GM12878 (cell line): ENCODE results near the gene RAD51B. TPM values are rescaled to one million over a fixed set of nuclear protein-coding genes. Genes with fewer than 3 reads are reported as not detected.

Experiments used
- ATAC-seq: fragments of 200-7000 bp; cut with Tn5 transposase; 3 replicates; pipeline ENCODE4 v1.9.1; 2020; ENCODE audit warnings: mild to moderate bottlenecking, moderate library complexity
- BruUV-seq: library from RNA; stranded (reverse); fragments of 400-500 nt; replicated peaks from 2 replicates; lab custom pipeline; 2021; lab: Mats Ljungman, UMichigan
- CTCF ChIA-PET: fragments of 300-600 bp; sonication (Branson Sonifier 250); formaldehyde crosslinking; extraction: SDS; loops from one replicate; lab custom pipeline; 2021; ENCODE audit warnings: inconsistent platforms; lab: Yijun Ruan, JAX
- POLR2A ChIA-PET: fragments of 350-600 bp; formaldehyde crosslinking; extraction: SDS; loops from one replicate; lab custom pipeline; 2021; ENCODE audit warnings: inconsistent platforms; lab: Charles Lee
- RAD21 ChIA-PET: fragments of 300-600 bp; sonication (Branson Sonifier 250); formaldehyde crosslinking; loops from one replicate; lab custom pipeline; 2023; ENCODE audit warnings: antibody characterized with exemption; ENCODE audit not compliant: unreplicated experiment; lab: Charles Lee
- SMC1A ChIA-PET: fragments of 300-600 bp; sonication (Branson Sonifier 250); formaldehyde crosslinking; loops from one replicate; lab custom pipeline; 2023; ENCODE audit not compliant: unreplicated experiment, uncharacterized antibody; lab: Charles Lee
- DNase-seq: peaks from one replicate; pipeline ENCODE4 v3.0.0-alpha.2; 2011; ENCODE audit warnings: low read depth, low spot score
- FAIRE-seq: peaks from 3 replicates; lab custom pipeline; 2011; peaks lifted over from hg19 to GRCh38; lab: Jason Lieb, UNC
- H2AFZ ChIP-seq: 2 replicates; pipeline ENCODE4 v1.6.0; 2011; ENCODE audit warnings: low read depth, low read length, control low read depth; ENCODE audit not compliant: control insufficient read depth
- H3K27ac ChIP-seq: 2 replicates; pipeline ENCODE4 v1.5.1; 2011; ENCODE audit warnings: control low read depth; ENCODE audit not compliant: control insufficient read depth, insufficient read depth
- H3K27me3 ChIP-seq, 2 experiments: replicated peaks in 1 of 2; 2 replicates each; pipeline versions ENCODE4 v1.6.0 to v1.6.1; 2011; ENCODE audit warnings: low read length in 1 of 2; ENCODE audit not compliant: control insufficient read depth in 2 of 2, insufficient read depth in 2 of 2
- H3K36me3 ChIP-seq, 2 experiments: 2 replicates each; pipeline ENCODE4 v1.5.1; 2011; ENCODE audit warnings: low read length in 1 of 2; ENCODE audit not compliant: control insufficient read depth in 2 of 2, insufficient read depth in 2 of 2
- H3K4me1 ChIP-seq: 2 replicates; pipeline ENCODE4 v1.6.1; 2011; ENCODE audit warnings: mild to moderate bottlenecking, low read length, moderate library complexity, mixed read lengths; ENCODE audit not compliant: control insufficient read depth, insufficient read depth
- H3K4me2 ChIP-seq: 2 replicates; pipeline ENCODE4 v1.6.0; 2011; ENCODE audit warnings: control low read depth; ENCODE audit not compliant: control insufficient read depth, insufficient read depth
- H3K4me3 ChIP-seq: fragments of 200-600 bp; sonication (generic); 2 replicates; pipeline ENCODE4 v1.5.1; 2016
- H3K79me2 ChIP-seq: 2 replicates; pipeline ENCODE4 v1.6.0; 2011; ENCODE audit warnings: low read length; ENCODE audit not compliant: control insufficient read depth, insufficient read depth
- H3K9ac ChIP-seq: 2 replicates; pipeline ENCODE4 v1.8.0; 2011; ENCODE audit warnings: low read length, control low read depth, mixed read lengths; ENCODE audit not compliant: control insufficient read depth, insufficient read depth
- H3K9me3 ChIP-seq: replicated peaks from 3 replicates; pipeline ENCODE4 v1.5.1; 2011; ENCODE audit warnings: mild to moderate bottlenecking, low read length; ENCODE audit not compliant: control insufficient read depth, insufficient read depth
- H4K20me1 ChIP-seq: 2 replicates; pipeline ENCODE4 v1.6.0; 2011; ENCODE audit not compliant: control insufficient read depth, insufficient read depth
- CREB1 ChIP-seq: IDR thresholded peaks from 2 replicates; pipeline ENCODE4 v1.6.1; 2012; ENCODE audit warnings: low read depth, mild to moderate bottlenecking, inconsistent platforms
- EED ChIP-seq: sonication (generic); IDR thresholded peaks from 2 replicates; pipeline ENCODE4 v1.6.1; 2016; ENCODE audit warnings: antibody characterized with exemption, low read depth
- EP300 ChIP-seq, 2 experiments: fragments of 150-350 bp in 1 of 2; IDR thresholded peaks; 2 replicates each; pipeline ENCODE4 v1.6.1; 2011 to 2012; ENCODE audit warnings: low read depth in 2 of 2, low read length in 2 of 2, borderline replicate concordance in 1 of 2, improper control_type of control experiment in 1 of 2, inconsistent platforms in 1 of 2; ENCODE audit not compliant: control insufficient read depth in 1 of 2
- ESRRA ChIP-seq: IDR thresholded peaks from 2 replicates; pipeline ENCODE4 v1.6.1; 2012; ENCODE audit warnings: mild to moderate bottlenecking, low read length, improper control_type of control experiment
- HCFC1 ChIP-seq: fragments of 150-350 bp; IDR thresholded peaks from 2 replicates; pipeline ENCODE4 v1.6.1; 2014; ENCODE audit warnings: low read length
- HDAC6 ChIP-seq: fragments of 200-600 bp; sonication (generic); IDR thresholded peaks from one replicate; pipeline ENCODE4 v1.8.0; 2017; ENCODE audit warnings: antibody characterized with exemption; ENCODE audit not compliant: unreplicated experiment
- IRF4 ChIP-seq: IDR thresholded peaks from 2 replicates; pipeline ENCODE4 v1.6.1; 2011; ENCODE audit warnings: low read depth, low read length
- LARP7 ChIP-seq: fragments of 450-650 bp; IDR thresholded peaks from 2 replicates; pipeline ENCODE4 v1.6.1; 2017; ENCODE audit warnings: mild to moderate bottlenecking
- NBN ChIP-seq: fragments of 450-650 bp; IDR thresholded peaks from 2 replicates; pipeline ENCODE4 v1.6.1; 2016
- NKRF ChIP-seq: fragments of 450-650 bp; conservative IDR thresholded peaks from 2 replicates; pipeline ENCODE4 v1.6.1; 2017; ENCODE audit warnings: mild to moderate bottlenecking, moderate library complexity
- NRF1 ChIP-seq: conservative IDR thresholded peaks from 2 replicates; pipeline ENCODE4 v1.6.1; 2011; ENCODE audit warnings: mild to moderate bottlenecking, low read depth, low read length, improper control_type of control experiment
- SMC3 ChIP-seq: IDR thresholded peaks from 2 replicates; pipeline ENCODE4 v1.6.1; 2011; ENCODE audit warnings: low read length, improper control_type of control experiment, borderline replicate concordance
- STAT1 ChIP-seq: fragments of 450-650 bp; conservative IDR thresholded peaks from 2 replicates; pipeline ENCODE4 v1.6.1; 2014; ENCODE audit warnings: antibody characterized with exemption, mild to moderate bottlenecking
- SUPT20H ChIP-seq: IDR thresholded peaks from 2 replicates; pipeline ENCODE4 v1.6.1; 2011; ENCODE audit warnings: low read depth, mild to moderate bottlenecking, low read length, moderate library complexity, borderline replicate concordance; ENCODE audit not compliant: control insufficient read depth
- ZNF622 ChIP-seq: fragments of 450-650 bp; IDR thresholded peaks from 2 replicates; pipeline ENCODE4 v1.6.1; 2017; ENCODE audit warnings: mild to moderate bottlenecking, inconsistent platforms
- WGBS: methylation state at CpG from one replicate; pipeline ENCODE4 v1.1.6; 2016; ENCODE audit warnings: low lambda C conversion rate; ENCODE audit not compliant: insufficient replicate concordance, insufficient coverage; ENCODE audit errors: missing lambda C conversion rate; 5-methylcytosine and 5-hydroxymethylcytosine counted together
- in situ Hi-C: fragments of 300-500 bp; cut with MboI; formaldehyde crosslinking; loops from 9 replicates; pipeline ENCODE4 v1.14.3; 2018; ENCODE audit warnings: mixed read lengths
- intact Hi-C: fragments of 100-400 bp; cut with micrococcal nuclease; formaldehyde crosslinking; loops from one replicate; pipeline ENCODE4 v1.14.2; 2022; ENCODE audit not compliant: unreplicated experiment
- polyA plus RNA-seq, 11 experiments: library from polyadenylated mRNA; depleted of rRNA in 4 of 11; unstranded in 6 of 11; stranded (reverse) in 5 of 11; fragments of >200 nt; fragmentation: Nextera tagmentation in 4 of 11; fragmentation: Illumina TruSeq in 1 of 11; extraction: Ambion mirVana in 4 of 11; extraction: Trizol in 1 of 11; gene quantifications; 1 replicate in 1 of 11; 2 replicates in 10 of 11; pipeline versions ENCODE4 v1.2.1 to v1.2.3, GENCODE V29; 2011 to 2016; ENCODE audit warnings: inconsistent platforms in 2 of 11, missing spikeins in 2 of 11, low read depth in 1 of 11
- total RNA-seq, 4 experiments: library from RNA; depleted of rRNA in 3 of 4; stranded (reverse); fragments of >200 nt in 3 of 4; fragmentation: Illumina TruSeq in 1 of 4; extraction: Trizol in 1 of 4; gene quantifications; 2 replicates each; pipeline versions ENCODE4 v1.2.1 to v1.2.3, GENCODE V29; 2013 to 2021

RAD51B gene
- total and polyA plus RNA-seq, 10 of the 15 experiments (the other 5 are each of a cell fraction or from before 2014, with no cell fraction given) = 9.8 to 26.8 (median 21.3) TPM

GRCh38 chr14:68192935-68193334 lies 373.4 kb downstream of the RAD51B start (continued):
- TF ChIP-seq NBN (no peak), NRF1 (no peak), STAT1 (no peak), HDAC6 (no peak), EP300 (IDR thresholded peaks at IDR 0.05; ENCODE audit: borderline replicate concordance in 1 of 2, control insufficient read depth in 1 of 2, low read depth in 2 of 2, low read length in 2 of 2) (no peak), IRF4 (no peak)

- 100% methylated on average over 3 of the region's 3 CpGs for WGBS
- ATAC-seq = no peak
Observed at GRCh38 chr14:68193970-68194681, 374.5 kb downstream of the RAD51B start.

More at GRCh38 chr14:68193970-68194681, 374.5 kb downstream of the RAD51B start:
- SMC1A ChIA-PET = interaction anchor here (0.9 to 1.0 kb wide), 5 partner anchors 9 to 38 kb away, joined by 3 to 4 read pairs (median 3); no protein-coding TSS in a partner anchor
- Histone ChIP-seq H3K4me3 (no peak overlapping the region), H2AFZ (no peak overlapping the region), H3K36me3 (no peaks in the 10 kb centered on the region), H3K27ac (no peak overlapping the region), H4K20me1 (no peaks in the 10 kb centered on the region), H3K9me3 (no peaks in the 10 kb centered on the region), H3K9ac (no peak overlapping the region), H3K27me3 (no peaks in the 10 kb centered on the region), H3K79me2 (no peaks in the 10 kb centered on the region), H3K4me2 (no peak overlapping the region), H3K4me1 (no peaks in the 10 kb centered on the region)
- RAD21 ChIA-PET = no interaction called here
- CTCF ChIA-PET = interaction anchor here (1.0 kb wide), 1 partner anchor 11 kb away, joined by 3 read pairs; no protein-coding TSS in a partner anchor
- POLR2A ChIA-PET = interaction anchor here (0.9 kb wide), 1 partner anchor 14 kb away, joined by 3 read pairs; no protein-coding TSS in a partner anchor
- intact Hi-C loops (no loop called here), in situ Hi-C loops (no loop called here)
- TF ChIP-seq EED = no peak
- TF ChIP-seq SUPT20H = no peak
- no peak for TF ChIP-seq ZNF622
- TF ChIP-seq NKRF = no peak
- TF ChIP-seq CREB1 = no peak
- no peak for TF ChIP-seq ESRRA
- no peak for TF ChIP-seq SMC3
- no peak for TF ChIP-seq HCFC1
- no peak for TF ChIP-seq LARP7
- TF ChIP-seq HDAC6 = no peak
- DNase-seq (no peak), FAIRE-seq (no peak)
- no TSS peak for BruUV-seq
